GM18507 (cell line): ENCODE results near the gene PXMP4.
"Not testable (repeated sequence)": the region's sequence is repeated elsewhere in the genome, so short reads cannot be mapped to it uniquely, and the experiment has no call there.

ENCODE experiments used
- DNase-seq: peaks from one replicate; pipeline ENCODE4 v3.0.0; 2011; ENCODE audit warnings: low read depth; ENCODE audit not compliant: insufficient read length; ENCODE audit errors: extremely low spot score
- FAIRE-seq: peaks from 2 replicates; lab custom pipeline; 2011; peaks lifted over from hg19 to GRCh38; lab: Jason Lieb, UNC

PXMP4 gene

GRCh38 chr20:33709905-33710541 is 10.1 kb downstream of the PXMP4 start:
- FAIRE-seq, result no peak
- DNase-seq, result no peak

- no peak for FAIRE-seq
These were observed 10.7 kb downstream of the PXMP4 start for GRCh38 chr20:33709398-33709797.

DNA sequence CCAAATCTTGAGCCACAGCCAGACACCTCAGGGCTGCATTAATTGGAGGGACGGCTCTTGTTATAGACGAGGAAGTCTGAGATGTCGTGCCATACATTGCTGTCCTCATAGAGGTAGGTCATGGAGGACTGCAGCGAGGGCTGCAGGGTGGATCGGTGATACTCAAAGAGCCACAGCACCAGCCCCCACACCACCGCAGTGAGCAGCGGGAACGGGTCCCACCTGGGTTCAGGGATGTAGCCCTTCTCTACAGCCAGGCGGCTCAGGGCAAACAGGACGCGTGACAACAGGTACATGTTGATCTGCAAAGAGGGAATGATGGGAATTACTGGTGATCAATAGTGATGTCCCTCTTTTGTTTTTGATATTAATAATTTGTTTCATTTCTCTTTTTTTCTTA is 12.4 kb downstream of the PXMP4 start:
- DNase-seq, result no peak
- FAIRE-seq, result no peak

More at GRCh38 chr20:33709398-33709797, 10.7 kb downstream of the PXMP4 start:
- DNase-seq, result no peak

DNA sequence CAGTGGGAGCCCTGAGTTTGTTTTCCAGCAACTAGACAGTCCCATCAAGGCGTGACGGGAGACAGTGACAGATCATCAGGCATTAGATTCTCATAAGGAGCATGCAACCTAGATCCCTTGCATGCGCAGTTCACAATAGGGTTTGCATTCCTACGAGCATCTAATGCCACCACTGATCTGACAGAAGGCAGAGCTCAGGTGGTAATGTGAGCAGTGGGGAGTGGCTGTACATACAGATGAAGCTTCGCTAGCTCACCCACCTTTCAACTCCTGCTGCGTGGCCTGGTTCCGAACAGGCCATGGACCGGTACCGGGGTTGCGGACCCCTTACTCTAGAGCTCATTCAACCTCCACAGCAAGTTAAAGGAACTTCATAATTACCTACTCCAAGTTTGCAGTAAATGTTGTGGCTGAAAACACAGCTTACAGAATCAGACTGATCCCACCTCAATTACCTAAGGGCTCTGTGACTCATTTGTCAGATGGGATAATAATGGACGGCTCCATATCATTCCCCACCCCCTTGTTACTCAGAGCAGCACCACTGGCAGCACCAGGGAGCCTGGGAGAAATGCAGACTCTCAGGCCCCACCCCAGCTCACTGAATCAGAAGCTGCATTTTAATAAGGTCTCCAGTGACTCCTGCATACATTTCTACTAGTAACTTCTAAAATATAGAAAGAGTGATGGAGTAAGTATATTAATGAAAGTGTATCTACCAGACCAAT is 15.7 kb downstream of the PXMP4 start:
- DNase-seq (no peak), FAIRE-seq (no peak)

DNA sequence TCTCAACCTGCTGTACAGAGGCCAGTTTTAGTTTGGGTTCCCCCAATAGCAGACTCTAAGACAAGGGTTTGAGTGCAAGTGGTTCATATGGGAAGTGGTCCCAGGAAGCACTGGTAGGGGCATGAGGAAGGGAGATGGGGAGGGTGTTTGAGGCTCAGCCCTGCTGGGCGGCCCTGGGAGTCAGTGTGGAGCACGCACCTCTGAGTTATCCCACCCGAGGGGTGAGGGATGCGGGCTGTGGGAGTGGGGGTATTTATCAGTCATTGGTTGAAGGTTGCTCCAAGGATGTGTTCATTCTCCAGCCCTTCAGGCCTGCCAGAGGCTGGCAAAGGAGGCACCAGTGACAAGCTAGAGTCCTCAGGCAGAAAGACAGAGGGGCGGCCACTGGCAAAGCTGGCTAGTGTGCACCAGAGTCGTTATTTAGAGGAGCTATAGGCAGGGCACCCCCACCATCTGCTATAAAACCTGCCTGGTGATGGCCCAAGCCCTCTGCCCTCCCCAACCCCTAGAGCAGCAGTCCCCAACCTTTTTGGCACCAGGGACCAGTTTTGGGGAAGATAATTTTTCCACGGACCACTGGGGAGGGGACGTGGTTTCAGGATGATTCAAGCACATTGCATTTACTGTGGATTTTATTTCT is 16.5 kb downstream of the PXMP4 start:
- no peak for FAIRE-seq
- no peak for DNase-seq

DNA sequence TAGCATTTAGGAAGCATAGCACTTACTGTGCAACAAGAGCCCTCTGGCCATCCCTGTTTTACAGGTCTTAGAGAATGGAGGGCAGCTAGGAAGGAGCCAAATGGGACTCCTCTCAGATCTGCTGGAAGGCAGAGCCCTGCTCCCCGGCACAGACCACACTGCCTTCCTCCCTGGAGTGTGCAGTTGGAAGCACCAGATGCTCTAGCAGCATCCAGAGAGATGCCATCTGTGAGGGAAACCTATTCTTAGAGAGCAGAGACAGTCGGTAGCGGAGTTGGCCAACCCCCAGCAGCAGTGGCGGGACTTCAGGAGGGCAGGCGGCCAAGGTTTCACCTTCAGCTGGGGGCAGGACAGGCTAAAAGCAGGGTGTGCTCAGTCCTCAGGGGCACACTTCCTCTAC is 17.2 kb downstream of the PXMP4 start:
- no peak for FAIRE-seq
- DNase-seq, result no peak

DNA sequence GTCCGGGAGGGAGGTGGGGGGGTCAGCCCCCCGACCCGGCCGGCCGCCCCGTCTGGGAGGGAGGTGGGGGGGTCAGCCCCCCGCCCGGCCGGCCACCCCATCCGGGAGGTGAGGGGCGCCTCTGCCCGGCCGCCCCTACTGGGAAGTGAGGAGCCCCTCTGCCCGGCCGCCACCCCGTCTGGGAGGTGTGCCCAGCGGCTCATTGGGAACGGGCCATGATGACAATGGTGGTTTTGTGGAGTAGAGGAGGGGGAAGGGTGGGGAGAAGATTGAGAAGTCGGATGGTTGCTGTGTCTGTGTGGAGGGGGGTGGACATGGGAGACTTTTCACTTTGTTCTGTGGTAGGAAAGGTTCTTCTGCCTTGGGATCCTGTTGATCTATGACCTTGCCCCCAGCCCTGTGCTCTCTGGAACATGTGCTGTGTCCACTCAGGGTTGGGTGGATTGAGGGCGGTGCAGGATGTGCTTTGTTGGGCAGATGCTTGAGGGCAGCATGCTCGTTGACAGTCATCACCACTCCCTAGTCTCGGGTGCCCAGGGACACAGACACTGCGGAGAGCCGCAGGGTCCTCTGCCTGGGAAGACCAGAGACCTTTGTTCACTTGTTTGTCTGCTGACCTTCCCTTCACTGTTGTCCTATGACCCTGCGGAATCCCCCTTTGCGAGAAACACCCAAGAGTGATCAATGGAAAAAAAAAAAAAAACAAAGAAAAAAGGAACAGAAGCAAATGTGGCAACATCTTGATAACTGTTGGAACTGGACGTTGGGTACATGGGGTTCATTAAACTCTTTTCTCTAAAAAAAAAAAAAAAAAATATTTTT is 18.3 kb downstream of the PXMP4 start:
- FAIRE-seq, result no peak

DNA sequence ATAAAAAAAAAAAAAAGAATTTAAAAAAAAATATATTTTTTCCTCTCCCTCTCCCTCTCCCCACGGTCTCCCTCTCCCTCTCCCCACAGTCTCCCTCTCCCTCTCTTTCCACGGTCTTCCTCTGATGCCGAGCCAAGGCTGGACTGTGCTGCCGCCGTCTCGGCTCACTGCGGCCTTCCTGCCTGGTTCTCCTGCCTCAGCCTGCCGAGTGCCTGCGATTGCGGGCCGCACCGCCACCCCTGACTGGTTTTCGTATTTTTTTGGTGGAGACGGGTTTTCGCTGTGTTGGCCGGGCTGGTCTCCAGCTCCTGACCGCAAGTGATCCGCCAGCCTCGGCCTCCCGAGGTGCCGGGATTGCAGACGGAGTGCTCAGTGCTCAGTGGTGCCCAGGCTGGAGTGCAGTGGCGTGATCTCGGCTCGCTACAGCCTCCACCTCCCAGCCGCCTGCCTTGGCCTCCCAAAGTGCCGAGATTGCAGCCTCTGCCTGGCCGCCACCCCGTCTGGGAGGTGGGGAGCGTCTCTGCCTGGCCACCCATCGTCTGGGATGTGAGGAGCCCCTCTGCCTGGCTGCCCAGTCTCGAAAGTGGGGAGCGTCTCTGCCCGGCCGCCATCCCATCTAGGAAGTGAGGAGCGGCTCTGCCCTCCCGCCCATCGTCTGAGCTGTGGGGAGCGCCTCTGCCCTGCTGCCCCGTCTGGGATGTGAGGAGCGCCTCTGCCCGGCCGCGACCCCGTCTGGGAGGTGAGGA is 19.2 kb downstream of the PXMP4 start:
- not testable (repeated sequence) for DNase-seq, FAIRE-seq

More for the DNA sequence above, 18.3 kb downstream of the PXMP4 start:
- DNase-seq, result no peak

GRCh38 chr20:33698966-33699365 is 21.1 kb downstream of the PXMP4 start:
- not testable (repeated sequence) for FAIRE-seq, DNase-seq

- FAIRE-seq (no peak), DNase-seq (no peak)
These were observed 23.0 kb downstream of the PXMP4 start for GRCh38 chr20:33697129-33697528.

- no peak for FAIRE-seq
- DNase-seq, result no peak
These were observed 23.7 kb downstream of the PXMP4 start for GRCh38 chr20:33696448-33696847.

GRCh38 chr20:33694639-33695012 is 25.5 kb downstream of the PXMP4 start:
- FAIRE-seq (no peak), DNase-seq (no peak)

DNA sequence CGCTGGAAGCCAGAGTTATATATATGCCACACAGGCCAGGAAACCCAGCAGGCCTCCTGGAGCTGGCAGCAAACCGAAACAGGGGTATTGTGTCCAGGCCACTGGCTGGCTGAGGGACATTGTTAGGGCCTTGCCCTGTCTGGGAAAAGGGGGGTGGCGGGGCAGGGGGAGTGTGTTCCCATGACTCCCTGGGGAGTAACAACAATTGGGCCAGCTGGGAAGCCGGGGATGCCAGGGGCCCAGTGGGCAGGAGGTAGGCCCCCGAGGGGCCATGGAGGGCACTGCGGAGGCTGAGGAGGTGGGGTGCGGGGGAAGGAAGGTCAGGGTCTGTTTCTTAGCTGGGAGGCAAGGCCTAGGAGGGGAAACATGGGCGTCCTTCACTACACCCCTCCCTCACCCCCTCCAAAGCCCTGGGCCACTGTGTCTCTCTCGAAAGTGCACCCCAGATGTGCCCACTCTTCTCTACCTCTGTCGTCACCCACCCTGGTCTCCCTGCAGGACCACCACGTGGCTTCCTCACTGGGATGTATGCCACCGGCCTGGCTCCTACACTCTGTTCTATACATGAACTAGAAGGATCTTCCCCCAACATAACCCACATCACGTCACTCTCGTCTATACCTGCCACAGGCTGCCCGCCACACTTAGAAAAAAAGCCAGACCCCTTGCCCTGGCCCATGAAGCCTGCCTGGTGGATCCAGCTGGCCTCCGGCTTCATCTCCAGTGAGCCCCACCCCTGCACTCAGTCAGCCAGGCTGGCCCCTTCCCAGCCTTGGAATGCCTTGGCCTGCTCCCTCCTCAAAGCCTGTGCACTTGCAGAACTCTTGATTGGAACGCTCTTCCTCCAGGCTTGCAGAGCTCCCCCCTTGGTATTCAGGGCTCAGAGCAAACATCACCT is 26.1 kb downstream of the PXMP4 start:
- FAIRE-seq (no peak), DNase-seq (no peak)

DNA sequence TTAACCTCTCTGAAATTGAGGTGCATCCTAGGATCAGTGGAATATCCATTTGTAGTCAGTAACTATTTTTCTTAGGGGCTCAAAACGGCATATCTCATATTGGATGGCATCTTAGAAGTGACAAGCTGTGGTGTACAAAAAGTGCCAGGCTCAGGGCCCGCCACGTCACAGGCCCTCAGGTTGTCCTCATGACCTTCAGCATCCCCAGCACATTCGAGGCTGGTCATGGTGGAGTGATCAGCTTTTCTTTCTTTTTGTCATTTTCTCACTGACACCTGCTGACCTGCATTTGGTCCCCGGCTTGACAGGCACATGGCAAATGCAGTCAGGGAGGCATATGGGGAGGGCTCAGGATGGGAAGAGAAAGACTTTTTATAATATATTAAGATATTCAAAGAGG is 26.8 kb downstream of the PXMP4 start:
- DNase-seq (no peak), FAIRE-seq (no peak)

GRCh38 chr20:33689973-33690372 is 30.1 kb downstream of the PXMP4 start:
- no peak for DNase-seq
- FAIRE-seq, result no peak

DNA sequence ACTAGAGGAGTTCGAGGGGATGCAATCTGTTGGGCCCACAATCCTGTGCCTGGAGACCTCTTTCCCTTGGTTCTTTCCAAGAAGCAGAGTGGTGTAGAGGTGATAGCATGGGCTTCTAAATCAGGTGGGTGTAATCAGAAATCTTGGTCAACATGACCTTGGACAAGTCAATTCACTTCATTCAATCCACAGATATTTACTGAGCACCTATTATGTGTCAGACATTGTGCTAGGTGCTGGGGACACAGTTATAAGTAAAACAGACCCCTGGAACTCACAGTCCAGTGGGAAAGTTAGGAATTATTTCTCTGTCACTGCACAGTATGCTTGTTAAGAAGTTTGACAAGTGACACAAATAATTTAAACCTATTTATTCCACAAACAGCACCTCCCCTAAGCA is 30.6 kb downstream of the PXMP4 start:
- FAIRE-seq (no peak), DNase-seq (no peak)

DNA sequence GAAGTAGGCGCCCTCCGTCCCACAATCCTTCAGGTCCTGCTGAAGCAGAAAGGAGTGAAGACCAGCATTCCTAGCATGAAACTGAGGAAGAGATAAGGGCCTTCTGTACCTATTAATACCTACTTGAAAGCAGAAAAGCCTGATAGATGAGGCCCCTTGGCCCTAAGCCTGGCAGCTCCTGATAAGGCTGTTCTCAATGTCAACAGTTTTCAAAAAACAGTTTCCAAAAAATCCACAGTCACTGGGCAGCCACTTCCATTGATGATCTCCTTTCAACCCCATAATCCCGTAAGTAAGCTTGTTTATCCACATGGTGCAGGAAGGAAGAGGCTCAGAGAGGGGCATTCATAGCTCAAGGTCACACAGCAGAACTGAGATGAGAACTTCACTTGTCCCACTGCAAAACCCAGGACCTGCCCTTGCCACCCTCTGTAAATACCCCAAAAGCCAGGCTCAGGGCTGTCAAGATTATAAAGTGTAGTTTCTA is 31.1 kb downstream of the PXMP4 start:
- DNase-seq (no peak), FAIRE-seq (no peak)
